IPS DF 19.7 (cell line): ENCODE measurements around the gene CCDC7.
"Not testable (repeated sequence)": the region's sequence is repeated elsewhere in the genome, so short reads cannot be mapped to it uniquely, and the experiment has no call there.

Source experiments
- DNase-seq: peaks from one replicate; pipeline ENCODE4 v3.0.0-alpha.2; 2013; ENCODE audit warnings: low read depth, low spot score

The CCDC7 gene

DNA sequence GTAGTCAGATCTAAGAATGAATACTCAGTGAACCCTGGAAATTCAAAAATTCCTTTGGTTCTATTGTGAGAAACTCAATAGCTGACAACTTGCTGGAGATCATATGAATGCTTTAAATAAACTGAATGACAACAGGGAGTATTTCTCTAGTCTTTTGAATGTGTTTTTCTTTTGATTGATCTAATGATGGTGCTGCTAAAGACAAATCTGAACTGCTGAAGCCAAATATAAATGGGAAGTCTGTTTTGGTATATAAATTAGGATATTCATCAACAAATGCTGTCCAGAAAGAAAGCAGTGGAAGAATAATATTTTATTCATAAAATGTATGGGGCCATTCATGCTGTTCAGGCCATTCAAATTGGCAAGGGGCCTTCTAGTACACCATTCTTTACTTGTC, 432.7 kb downstream of the CCDC7 start:
- DNase-seq = no peak

DNA sequence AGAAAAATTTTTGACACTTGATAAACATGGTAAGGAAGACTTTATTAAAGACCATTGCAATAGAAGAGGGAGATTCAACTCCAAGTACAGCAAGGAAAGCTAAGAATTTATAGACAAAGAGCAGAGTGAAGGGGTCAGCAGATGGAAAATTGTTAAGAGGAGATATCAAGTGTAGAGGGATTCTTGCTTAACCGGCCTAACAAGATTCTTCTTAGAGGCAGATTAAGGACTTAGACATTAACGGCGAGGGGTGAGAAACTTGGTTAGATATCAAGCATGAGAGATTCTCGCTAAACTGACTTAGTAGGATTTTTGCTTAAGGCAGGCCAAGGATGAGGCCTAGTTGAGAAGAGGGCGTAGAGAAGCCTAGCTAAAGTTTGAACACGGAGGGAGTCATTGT, 436.1 kb downstream of the CCDC7 start:
- DNase-seq = no peak

DNA sequence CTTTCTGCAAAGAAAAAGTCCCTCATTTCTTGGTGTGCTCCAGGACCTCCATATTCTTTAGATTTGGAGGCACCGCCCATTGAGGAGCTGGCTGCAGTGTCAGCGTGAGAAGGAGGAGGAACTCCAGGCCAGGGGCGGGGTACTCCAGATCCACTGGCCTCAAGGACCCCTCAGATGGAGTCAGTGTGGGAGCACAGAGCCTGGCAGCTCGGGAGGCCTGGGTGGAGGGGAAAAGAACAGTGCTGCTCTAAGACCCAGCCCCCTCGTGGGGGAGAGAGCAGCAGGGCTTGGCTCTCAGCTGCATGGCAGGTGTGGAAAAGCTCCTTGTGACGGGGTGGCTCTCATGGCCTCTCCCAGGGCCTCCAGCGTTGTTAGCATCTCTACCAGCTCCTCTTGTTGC, 441.5 kb downstream of the CCDC7 start:
- no peak for DNase-seq

DNA sequence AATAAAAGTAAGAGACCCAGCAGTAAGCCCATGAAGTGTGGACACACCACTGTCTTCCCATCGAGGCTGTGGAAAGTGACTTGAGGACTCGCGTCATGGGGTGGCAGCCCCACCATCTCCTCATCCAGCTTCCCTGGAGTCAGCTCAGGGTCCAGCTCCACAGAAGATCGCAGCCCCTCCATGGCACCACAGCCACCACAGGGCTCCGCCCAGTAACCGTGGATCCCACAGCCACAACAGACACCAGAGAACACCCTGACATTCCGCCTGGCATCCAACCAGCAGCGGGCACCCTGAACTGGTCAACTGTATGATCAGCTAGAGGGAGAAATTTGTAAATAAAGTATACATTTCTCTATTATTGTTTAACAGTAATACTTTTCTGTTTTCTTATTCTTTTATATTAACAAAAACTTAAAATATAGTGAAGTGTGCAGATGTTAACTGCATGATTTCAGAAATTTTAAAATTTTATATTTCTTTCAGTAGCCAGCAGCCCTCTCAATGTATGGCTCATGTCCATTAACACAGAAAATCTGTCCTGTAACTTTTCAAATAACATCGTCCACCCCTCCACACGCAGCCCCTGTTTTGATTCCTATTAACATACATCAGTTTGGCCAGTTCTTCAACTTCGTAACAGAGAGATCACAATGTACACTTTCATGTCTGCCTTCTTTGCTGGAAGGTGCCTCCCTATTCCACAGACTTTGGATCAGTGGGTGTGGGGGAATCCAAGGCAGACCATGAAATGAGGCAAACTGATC, 442.4 kb downstream of the CCDC7 start:
- DNase-seq = no peak

DNA sequence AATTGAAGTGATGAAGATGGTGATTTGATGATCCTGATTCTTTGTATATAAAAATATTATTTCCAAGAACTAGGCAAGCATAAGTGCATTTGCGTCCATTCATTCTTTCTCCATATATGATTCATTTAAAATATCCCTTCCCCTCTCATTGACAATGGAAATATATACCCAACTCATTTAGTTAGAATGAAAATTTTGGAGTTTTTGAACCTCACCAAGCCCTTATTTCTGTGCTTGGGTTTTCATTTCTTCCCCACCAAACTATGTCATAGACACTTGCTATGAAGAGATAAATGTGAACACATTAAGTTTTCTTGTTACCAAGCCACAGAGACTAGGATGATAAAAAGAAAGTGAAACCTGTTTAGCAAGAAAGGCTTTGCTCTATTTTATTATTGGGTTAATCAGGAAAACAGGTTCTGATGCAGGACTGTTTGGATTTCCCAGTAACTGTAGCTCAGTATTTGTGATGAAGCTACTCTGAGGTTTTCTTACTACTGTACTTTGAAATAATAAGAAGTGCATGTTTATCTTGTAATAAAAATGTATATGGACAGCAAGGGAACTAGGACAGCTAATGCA, 443.8 kb downstream of the CCDC7 start:
- no peak for DNase-seq

DNA sequence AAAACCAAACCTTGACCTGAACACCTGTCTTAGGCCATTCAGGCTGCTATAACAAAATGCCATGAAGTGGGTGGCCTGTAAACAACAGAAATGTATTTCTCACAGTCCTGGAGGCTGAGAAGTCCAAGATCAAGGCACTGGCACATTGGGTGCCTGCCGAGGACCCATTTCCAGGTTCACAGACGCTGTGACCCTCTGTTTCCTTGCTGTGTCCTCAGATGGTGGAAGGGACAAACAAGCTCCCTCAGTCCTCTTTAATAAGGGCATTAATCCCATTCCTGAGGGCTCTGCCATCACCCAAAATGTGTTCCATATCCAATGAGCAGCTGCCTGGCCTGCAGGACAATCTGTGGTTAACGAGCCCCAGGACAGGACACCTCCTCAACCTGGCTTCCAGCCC, 444.5 kb downstream of the CCDC7 start:
- DNase-seq = no peak

DNA sequence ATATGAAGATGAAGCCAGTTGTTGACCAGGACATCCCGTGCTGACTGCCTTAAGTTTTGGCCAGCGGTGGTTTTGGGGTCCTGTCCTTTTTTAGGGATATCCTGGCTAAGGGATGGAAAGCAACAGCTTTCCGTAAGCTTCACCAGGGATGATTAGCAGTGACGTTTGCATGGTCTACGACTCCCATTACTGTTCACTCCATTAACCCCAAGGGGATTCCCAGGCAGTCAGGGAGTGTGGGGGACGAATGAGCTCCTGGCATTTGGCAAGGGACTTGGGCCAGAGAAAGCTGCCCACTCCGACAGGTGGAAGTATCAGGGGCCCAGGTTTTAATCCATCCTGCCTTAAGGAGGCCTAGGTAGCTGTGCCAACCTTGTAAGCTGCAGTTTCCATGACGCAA, 445.3 kb downstream of the CCDC7 start:
- no peak for DNase-seq

DNA sequence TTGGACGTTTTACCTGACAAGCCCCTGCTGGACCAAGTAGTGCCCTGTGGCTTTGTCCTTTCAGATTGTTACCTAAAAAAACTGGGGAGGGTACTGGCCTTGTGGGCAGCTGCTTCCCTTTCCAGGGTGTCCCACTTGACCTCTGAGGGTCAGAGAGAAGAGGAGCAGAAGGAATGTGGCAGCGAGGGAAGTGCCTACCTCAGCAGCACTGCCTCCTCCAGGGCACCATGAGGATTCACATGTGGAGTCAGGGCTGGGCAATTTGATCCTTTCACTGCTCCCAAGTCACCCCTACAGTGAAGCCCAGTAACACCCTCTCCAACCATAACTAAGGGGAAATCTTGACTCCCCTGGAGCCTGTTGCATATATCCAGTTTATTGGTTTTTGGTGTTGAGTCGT, 447.5 kb downstream of the CCDC7 start:
- peak; percentile 79 for DNase-seq

DNA sequence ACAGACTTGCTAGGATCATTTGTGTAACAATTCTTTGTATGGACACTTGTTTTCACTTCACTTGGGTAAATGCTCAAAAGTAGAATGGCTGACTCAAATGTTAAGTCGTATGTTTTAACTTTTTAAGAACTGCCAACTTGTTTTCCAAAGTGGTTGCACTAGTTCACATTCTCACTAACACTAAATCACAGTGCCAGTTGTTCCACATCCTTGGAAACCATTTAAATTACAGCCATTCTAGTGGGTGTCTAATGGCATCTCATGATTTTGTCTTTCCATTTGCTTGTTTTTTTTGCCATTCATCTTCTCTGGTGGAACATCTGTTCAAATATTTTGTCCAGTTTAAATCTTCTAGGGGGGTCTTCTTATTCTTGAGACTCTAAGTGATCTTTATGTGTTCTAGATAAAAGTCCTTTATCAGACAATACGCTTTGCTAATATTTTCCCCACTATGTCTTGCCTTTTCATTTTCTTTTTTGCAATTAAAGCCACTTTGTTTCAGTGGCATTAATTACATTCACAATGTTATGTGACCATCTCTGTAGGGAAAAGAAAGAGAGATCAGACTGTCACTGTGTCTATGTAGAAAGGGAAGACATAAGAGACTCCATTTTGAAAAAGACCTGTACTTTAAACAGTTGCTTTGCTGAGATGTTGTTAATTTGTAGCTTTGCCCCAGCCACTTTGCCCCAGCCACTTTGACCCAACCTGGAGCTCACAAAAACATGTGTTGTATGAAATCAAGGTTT, 448.1 kb downstream of the CCDC7 start:
- DNase-seq = no peak

DNA sequence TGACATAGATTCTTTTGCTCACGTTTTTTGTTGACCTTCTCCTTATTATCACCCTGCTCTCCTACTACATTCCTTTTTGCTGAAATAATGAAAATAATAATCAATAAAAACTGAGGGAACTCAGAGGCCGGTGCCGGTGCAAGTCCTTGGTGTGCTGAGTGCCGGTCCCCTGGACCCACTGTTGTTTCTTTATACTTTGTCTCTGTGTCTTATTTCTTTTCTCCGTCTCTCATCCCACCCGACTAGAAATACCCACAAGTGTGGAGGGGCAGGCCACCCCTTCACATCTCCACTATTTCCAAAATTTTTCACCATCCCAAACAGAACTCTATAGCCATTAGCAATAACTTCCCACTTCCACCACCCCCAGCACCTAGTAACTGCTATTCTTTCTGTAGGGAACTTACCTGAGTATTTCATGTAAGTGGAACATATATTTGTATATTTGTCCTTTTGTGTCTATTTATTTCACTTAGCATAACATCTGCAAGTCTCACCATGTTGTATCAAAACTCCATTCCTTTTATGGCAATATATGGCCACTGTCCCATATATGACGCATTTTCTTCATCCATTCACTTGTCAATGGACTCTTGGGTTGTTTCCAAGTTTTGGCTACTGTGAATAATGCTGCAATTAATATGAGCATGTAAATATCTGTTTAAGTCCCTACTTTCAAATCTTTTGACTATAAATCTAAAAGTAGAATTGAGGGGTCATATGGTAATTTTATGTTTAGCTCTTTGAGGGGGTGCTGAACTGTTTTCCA, 449.4 kb downstream of the CCDC7 start:
- not testable (repeated sequence) for DNase-seq

DNA sequence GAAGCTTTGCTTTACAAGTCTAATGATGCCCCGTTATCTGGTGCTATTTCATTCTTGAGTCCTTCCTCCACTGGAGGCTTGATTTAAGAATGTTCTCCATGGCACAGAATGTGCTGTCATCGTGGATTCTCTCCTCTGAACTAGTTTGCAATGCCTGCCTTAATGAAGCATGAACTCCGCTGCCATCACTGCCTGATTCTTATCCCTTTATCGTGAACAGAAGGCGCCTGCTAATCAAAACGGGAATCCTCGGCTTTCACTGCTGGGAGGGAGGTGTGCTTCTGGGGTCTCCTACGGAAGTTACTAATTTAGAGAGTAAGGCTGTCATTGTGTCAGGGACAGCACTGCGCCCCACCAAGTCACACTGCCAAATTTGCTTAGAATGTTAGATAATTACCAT, 455.9 kb downstream of the CCDC7 start:
- DNase-seq = no peak

DNA sequence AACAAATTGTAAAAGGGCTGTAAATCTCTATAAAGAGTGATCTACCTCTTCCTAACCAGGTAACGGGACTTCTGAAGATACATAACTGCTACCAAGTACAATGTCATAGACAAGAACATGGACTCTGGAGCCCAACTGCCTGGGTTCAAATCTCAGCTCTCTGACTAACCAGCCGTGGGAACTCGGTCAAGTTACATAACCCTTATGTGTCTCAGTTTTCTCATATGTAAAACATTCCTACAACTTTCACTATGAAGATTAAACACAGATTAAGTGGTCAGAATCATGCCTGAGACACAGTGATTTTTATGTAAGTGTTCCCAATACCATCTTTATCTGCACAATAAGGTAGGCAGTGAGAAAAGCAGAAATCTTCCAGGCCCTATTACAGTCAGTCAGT, 459.5 kb downstream of the CCDC7 start:
- DNase-seq = no peak

DNA sequence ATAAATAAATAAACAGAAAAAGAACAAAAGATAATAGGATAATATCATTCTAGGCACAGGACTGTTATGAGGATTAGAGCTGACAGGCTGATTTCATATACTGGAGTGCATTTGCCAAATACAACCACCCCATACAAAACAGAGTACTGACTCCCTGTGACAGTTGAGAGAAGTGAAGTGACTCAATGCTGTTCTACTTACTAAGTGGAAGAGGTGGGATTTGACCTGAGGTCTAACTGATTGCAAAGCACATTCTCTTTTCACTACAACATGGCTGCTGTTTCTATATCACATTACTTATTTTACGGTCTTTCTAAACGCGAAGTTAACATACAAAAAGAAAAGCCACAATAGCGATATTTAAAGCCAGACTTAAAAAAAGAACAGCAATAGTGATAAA, 460.7 kb downstream of the CCDC7 start:
- DNase-seq = no peak

DNA sequence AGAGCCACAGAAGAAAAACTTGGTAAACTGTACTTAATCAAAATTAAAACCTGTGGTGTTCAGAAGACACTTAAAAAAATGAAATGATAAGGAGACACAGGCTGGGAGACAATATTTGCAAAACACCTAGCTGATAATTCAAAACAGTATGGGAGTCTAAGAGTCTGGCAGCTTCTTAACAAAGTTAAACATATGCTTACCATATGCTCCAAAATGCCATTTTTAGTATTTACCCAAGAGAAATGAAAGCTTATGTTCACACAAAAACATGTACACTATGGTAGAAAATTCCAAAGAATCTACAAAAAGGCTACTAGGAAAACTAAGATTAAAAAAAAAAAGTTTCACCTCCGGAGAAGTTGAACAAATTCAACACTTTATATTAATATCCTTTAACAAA, 463.5 kb downstream of the CCDC7 start:
- no peak for DNase-seq

DNA sequence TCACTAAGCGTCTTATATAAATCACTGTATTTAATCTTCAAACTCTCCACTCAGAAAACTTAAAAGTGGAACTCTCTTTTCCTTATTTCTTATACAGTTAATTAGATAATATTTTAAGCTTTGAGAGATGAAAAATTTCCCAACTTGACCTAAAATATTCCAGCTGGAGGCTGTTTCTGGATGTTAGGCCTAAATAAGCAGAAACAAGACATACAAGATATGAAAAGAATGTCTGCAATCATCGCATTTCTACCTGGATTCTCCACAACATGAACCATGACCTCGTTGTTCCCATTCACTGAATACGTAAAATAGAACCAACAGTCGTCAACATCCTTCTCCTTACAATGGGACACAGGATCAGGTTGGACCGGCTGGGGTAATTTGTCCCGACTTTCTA, 464.0 kb downstream of the CCDC7 start:
- not testable (repeated sequence) for DNase-seq

DNA sequence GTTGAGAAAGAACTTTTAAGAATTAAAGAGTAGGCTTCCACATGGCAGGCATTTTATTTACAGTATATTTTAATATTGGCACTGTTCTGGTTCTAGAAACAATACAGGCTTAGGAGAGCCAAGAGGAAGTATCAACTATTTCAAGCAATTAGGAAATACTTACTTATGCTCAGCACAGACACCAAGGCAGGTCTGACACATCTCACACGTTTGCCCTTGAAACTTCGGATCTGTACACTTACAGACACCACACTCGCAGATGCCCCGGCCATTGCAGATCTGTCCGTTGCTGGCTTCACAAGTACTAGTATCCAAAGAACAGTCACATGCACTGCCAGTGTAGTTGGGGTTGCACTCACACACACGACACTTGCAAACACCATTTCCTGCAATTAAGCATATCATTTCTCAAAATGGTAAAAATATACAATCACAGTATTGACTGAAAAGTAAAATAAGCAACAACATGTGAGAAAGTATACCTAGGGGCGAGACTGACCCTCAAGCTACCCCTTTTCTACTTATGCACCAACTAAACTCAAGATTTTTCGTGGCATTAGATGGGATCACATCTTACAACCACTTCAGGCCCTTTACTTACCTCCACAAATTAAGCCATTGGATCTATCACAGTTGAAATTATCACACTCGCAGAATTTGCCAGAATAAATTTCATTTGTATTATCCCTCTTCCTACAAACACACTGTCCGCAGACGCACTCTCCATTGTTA, 465.5 kb downstream of the CCDC7 start:
- DNase-seq = no peak

DNA sequence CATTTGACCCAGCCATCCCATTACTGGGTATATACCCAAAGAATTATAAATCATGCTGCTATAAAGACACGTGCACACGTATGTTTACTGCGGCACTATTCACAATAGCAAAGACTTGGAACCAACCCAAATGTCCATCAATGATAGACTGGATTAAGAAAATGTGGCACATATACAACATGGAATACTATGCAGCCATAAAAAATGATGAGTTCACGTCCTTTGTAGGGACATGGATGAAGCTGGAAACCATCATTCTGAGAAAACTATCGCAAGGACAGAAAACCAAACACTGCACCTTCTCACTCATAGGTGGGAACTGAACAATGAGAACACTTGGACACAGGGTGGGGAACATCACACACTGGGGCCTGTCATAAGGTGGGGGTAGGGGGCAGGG, 471.9 kb downstream of the CCDC7 start:
- not testable (repeated sequence) for DNase-seq

DNA sequence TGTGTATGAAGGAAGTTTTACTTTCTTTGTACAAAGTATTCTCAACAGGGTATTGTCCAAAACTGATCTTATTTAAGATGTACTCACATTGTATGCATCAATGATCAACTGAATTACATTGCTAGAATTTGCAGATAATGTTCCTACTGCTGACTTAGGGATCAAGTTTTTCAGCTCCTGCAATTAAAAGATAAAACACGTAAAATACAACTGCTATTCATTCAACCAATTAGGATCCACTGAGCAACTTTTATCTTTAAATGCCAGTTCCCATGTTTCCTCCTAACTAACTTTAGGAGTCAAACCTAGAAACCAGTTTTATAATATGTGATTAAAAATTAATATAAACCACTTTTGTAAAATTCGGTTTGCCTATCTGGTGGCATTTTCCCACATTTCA, 476.2 kb downstream of the CCDC7 start:
- no peak for DNase-seq

DNA sequence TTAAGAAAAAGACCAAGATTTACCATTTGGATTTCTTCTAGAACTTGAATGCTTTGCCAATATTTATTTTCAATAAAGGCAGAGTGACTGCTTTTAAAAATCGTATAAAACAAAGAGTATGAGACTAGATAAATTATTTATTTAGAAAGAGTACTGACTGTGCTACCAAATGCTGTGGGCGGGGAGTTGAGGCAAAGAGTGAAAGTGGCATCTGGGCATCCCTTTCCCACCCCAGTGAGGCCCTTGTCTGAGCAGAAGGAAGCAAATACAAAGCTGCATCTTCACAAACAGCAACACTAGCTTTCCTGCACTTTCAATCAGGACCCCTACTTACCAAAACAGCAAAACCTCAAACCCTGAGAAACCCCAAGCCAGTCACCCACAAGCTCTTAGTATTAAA, 477.2 kb downstream of the CCDC7 start:
- DNase-seq = no peak

DNA sequence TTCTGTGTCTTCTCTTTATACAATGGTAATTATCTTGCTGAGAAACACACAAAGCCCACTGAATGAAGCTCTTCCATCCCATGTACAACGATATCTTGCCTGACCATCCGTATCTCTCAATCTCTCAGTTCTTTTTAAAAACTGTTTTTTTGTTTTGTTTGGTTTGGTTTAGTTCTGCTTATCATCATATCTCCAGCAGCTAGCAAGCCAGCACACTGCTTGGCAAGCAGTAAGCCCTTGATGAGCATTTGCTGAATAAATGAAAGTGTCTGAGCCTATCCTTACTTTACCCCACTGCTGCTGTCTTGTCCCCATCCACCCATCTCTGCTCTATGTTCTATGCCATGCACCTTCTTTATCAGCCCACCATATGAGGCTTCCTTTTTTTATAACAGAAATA, 477.9 kb downstream of the CCDC7 start:
- no peak for DNase-seq
